Renal cortex interstitium (tissue), 11 donors: ENCODE results near the gene RNF115. TPM values are rescaled to one million over a fixed set of nuclear protein-coding genes. Genes with fewer than 3 reads are reported as not detected.
A peak's percentile ranks its signal among the peaks of the same experiment; 100 is the strongest.

Experiments
- DNase-seq, 11 donors: peaks; one replicate each; pipeline ENCODE4 v3.0.0-alpha.2; 2013; ENCODE audit warnings: low read depth in 9 of 11, low spot score in 4 of 11; ENCODE audit errors: extremely low read depth in 1 of 11
- polyA plus RNA-seq, 3 donors: library from polyadenylated mRNA; unstranded; fragments of 120-200 nt; gene quantifications; one replicate each; pipeline ENCODE4 v1.2.1, GENCODE V29; 2013; ENCODE audit not compliant: insufficient read length in 3 of 3

Gene RNF115
- polyA plus RNA-seq, 3 donors = 13.2 to 22.0 (median 16.7) TPM

- peak in 2 of 11 donors; percentile 11 to 35 for DNase-seq
Observed at GRCh38 chr1:145690587-145691558, 133.0 kb downstream of the RNF115 start.

GRCh38 chr1:145689922-145690321 is 134.0 kb downstream of the RNF115 start:
- DNase-seq = no peak

- DNase-seq = no peak
Observed at GRCh38 chr1:145688924-145689323, 135.0 kb downstream of the RNF115 start.

Other genes starting within 250 kb of the RNF115 start
- 10 to 100 TPM; 40.0 to 48.6 (median 47.8) TPM for gene GPR89A, start 216.1 kb downstream of the RNF115 start, polyA plus RNA-seq
- 100 to 1,000 TPM; 175 to 234 (median 186) TPM for gene PDZK1, start 116.7 kb downstream of the RNF115 start, polyA plus RNA-seq
- gene CD160, start 104.6 kb downstream of the RNF115 start, polyA plus RNA-seq = 1 to 10 TPM in 2 of 3 donors, under 1 TPM in 1; 0.95 to 2.6 (median 1.2) TPM
- gene POLR3C, start 105 bp upstream of the RNF115 start, polyA plus RNA-seq = 10 to 100 TPM; 37.1 to 39.3 (median 37.4) TPM
- 1 to 10 TPM; 6.1 to 7.4 (median 6.8) TPM for gene NUDT17, start 21.5 kb upstream of the RNF115 start, polyA plus RNA-seq
- 10 to 100 TPM; 45.7 to 56.0 (median 54.4) TPM for gene PIAS3, start 35.0 kb upstream of the RNF115 start, polyA plus RNA-seq
- gene ANKRD35, start 61.8 kb upstream of the RNF115 start, polyA plus RNA-seq = 1 to 10 TPM; 2.1 to 2.7 (median 2.4) TPM
- gene ITGA10, start 86.0 kb upstream of the RNF115 start, polyA plus RNA-seq = 1 to 10 TPM in 1 of 3 donors, under 1 TPM in 2; 0.82 to 1.3 (median 0.95) TPM
- 10 to 100 TPM; 51.9 to 60.9 (median 56.4) TPM for gene PEX11B, start 94.6 kb upstream of the RNF115 start, polyA plus RNA-seq
- 100 to 1,000 TPM; 168 to 219 (median 214) TPM for gene RBM8A, start 103.4 kb upstream of the RNF115 start, polyA plus RNA-seq
- 10 to 100 TPM; 21.3 to 30.1 (median 27.0) TPM for gene LIX1L, start 133.9 kb upstream of the RNF115 start, polyA plus RNA-seq
- 1 to 10 TPM in 1 of 3 donors, under 1 TPM in 2; 0.37 to 1.1 (median 0.42) TPM for gene ANKRD34A, start 140.5 kb upstream of the RNF115 start, polyA plus RNA-seq
- 10 to 100 TPM; 31.9 to 35.4 (median 34.6) TPM for gene POLR3GL, start 140.6 kb upstream of the RNF115 start, polyA plus RNA-seq
- 100 to 1,000 TPM; 453 to 546 (median 468) TPM for gene TXNIP, start 172.5 kb upstream of the RNF115 start, polyA plus RNA-seq
- under 1 TPM in 2 of 3 donors, not detected in 1; 0.15 to 0.20 TPM for gene HJV, start 197.6 kb upstream of the RNF115 start, polyA plus RNA-seq